HG03066 (cell line): ENCODE results near the gene MRC1.

ENCODE experiments used
- ATAC-seq: cut with Tn5 transposase; IDR thresholded peaks from one replicate; pipeline ENCODE4 v1.9.1; 2021; ENCODE audit warnings: low read depth; ENCODE audit not compliant: unreplicated experiment

The MRC1 gene

DNA sequence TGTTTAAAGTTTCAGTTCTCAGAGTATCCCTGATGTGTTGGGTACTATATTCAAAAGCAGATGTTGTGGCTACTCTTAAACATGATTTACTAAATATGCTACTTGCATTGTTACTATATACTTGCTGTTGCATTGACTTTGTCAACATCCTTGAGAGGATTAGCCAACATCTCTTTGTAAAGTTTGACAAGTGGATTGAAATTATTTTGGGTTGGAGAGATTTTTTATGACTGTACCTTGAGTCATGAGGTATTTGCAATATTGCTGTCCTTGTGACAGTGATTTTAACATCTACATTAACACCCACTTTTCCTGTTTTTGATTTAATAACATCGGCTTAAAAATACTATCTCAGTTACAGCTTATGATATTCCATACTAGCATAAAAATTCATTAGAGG is 31.9 kb downstream of the MRC1 start:
- ATAC-seq, result no peak

DNA sequence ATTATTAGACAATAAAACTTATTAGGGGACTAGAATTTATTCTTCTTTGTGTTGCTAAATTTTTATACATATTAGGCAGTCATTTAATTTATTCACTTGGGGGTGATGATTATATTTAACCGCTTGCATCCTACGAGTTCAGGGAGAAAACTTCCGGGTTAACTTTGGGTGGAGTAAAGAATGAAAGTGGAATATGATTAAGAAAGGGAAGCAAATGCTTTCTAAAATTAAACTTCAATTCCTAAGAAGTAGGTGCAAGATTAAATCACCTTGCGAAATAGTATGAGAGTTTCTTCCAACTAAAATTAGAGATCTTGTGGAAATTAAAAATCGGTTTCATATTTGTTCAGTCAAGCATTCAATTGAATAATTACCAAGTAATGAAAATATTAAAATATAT is 33.5 kb downstream of the MRC1 start:
- ATAC-seq, result no peak

DNA sequence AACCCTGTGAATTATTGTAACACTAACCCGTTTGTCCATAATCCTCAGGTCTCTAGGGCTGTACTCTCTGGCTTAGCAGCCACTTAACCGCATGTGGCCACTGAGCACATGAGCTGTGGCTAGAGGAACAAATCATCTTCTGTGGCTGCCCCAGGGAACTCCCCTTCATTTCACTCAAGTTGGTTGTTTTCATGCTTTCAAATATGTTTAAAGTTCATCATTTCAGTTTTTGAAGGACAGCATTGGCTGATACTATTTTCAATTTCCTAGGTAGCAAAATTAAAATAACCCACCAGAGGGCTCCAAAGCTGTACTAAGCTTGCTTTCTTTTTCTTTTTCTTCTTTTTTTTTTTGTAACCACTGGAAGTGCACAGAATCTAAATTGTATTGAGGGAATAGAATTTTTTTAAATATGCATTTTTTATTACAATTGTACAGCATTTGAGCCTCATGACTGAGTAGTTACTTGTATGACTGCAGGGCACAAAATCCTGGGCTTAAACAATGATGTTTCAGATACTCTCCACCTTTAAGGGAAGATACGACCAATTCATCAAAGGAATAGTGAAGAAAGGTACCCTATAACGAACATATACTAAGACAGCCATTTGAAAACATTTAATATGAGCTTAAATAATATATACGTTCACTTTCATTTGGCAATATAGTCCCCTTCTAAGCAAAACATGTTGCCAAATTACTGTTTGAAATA is 38.6 kb downstream of the MRC1 start:
- ATAC-seq, result no peak

DNA sequence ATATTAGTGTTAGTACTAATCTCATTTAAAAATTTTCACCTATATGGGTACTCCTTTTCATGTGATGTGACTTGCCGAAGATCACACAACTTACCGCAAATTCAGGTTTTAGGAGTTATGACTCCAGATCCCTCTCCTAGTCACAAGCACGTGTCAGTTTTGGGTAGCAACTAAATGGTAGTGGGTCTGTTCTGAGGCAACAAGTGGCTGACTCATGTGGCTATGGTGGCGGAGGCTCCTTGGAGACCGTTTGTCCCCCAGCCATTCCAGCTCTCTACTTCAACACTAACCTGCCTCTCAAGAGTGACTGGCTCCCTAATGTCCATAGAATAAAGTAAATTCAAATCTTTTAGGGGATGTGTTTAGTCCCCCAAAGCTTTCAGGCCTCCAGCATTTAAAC is 39.5 kb downstream of the MRC1 start:
- ATAC-seq, result no peak

DNA sequence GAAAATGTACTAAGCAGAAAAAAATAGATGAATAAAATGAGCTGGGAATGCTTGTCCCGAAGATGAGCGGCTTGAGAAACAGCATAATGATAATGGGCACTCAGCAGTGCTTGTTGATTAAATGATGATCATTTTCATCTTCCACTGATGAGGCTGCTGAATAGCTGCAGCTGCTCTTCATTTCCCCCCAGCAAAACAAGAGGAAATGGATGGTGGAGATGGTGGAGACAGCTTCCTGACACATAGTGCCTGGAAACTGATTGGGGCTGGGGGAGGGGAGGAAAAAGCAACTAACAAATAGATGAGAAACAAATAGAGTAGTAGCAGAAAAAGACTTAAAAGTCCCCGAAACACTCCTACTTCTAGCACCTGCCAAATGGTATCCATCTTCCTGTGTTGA is 41.4 kb downstream of the MRC1 start:
- ATAC-seq, result no peak

DNA sequence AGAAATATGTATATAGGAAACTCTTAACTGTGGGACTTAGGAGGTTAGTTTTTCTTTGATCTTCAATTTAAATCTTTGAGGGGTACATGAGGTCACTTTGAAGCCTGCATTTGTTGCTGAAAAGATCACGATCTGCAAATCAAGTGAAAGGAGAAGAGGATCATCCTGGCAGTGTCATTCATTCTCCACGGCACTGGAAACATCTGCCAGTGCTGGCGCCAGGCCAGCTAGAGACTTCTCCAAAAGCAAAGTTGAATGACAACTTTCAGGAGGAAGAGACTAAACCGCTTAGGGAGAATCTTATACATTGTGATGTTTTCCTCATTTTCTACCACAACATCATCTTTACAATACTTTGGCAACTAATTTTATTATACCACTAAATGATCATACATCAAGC is 42.5 kb downstream of the MRC1 start:
- ATAC-seq, result no peak

DNA sequence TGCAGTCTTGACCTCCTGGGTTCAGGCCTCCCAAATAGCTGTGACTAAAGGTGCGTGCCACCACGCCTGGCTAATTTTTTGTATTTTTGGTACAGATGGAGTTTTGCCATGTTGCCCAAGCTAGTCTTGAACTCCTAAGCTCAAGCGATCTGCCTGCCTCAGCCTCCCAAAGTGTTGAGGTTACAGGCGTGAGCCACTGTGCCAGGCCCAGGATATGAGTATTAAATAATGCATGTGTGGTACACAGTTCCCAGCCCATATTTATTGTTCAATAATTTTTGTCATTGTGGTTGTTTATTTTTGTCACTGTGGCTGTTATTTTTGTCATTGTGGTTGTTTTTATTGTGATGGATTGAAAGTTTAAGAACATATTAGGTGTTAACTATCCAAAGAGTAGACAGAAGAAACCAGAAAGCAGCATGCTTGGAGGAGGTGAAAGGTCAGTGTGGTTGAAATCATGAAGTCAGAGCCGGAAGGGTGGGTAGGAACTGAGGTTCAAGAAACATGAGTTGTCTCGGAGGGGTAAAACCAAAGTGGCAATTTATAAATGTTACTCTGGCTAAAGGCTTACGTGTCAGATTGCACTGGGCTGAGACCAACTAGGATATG is 45.0 kb downstream of the MRC1 start:
- peak; percentile 49 for ATAC-seq

DNA sequence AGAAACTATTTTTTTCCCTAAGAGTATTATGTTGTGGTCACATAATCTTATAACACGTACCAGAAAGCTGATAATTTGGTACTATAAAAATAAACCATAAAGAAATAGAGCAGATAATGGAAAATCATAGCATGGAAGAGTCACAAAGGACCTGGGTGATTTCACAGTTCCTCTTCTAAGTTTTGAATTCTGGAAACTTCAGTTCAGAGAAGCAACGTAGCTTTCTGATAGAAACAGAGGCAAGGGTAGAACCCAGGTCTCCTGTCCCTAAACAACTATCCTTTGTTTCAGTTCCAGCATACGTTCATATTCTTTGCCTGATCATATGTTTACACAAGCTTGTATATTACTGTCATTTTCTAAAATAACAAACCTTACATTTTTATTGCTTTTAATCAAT is 47.9 kb downstream of the MRC1 start:
- ATAC-seq, result no peak

DNA sequence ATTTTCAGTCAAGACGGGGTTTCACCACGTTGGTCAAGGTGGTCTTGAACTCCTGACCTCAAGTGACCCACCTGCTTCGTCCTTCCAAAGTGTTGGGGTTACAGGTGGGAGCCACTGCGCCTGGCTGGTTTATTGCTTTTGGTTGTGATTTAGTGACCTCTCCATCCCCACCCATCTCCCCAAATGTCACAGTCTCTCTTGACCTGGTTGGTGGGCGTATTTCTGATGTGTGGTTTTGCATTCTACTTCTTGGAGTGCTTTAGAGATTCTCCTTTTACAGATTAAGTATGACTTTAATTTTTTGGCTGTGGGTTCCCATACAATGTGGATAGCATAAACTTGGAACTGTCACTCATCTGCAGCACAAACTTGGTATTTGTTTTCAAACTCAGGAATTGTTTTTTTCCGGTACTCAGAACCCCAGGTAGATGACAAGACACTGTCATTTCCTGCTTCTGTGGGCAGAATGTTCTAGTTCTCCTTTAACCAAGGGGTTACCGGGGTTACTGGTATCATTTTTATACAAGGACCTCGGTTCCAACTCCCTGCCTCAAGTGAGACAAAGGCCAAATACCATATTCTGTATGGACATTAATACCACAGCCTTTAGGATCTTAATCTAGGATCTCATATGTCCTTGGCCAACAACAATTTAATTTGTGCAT is 50.5 kb downstream of the MRC1 start:
- no peak for ATAC-seq

DNA sequence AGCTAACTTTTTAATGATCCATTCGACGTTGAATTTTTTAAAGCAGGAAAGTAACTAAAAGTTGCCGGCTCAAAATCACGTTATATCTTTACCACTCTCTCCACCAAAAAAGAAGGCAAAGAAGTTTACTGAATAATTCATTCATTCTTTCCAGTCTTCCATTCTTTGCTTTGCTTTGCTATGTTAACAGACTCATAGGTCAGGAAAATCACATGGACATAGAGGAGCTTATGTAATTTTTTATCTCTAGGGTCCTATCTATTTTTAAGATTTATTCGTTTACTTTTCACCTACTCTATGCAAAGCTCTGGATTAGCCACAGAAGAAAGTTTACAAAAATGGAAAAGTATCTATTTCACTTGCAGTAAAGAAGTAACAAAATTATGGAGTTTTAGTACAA is 52.6 kb downstream of the MRC1 start:
- no peak for ATAC-seq

DNA sequence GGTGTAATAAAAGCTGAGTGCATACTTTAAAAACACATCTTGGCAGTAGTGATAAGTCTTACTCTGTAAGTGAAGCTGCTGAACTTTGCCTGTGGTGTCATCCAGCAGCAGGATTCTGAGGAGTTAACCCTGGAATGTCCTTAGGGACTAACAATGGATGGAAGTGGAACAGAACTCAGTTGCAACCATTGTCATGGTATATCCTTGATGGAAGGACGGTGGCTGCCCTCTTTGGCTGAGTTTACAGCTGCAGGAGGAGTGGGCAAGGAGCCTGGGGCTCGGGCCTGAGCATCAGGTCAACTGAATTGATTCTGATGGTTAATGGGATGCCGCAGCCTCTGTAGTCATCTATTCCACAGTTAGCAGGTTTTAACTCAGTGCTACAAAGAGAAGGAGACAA is 56.2 kb downstream of the MRC1 start:
- no peak for ATAC-seq

DNA sequence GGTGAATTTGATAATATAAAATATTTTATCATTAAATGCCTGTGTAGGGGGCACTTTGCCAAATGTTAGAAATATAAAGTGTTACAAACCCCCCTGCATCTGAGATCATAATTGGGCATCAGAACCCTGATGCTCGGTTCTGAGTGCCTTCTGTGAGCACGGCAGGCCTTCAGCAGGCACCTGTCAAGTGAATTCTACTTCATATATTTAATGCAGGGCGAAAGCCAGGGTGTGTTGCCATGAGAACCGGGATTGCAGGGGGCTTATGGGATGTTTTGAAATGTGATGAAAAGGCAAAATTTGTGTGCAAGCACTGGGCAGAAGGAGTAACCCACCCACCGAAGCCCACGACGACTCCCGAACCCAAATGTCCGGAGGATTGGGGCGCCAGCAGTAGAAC is 57.2 kb downstream of the MRC1 start:
- ATAC-seq, result no peak

DNA sequence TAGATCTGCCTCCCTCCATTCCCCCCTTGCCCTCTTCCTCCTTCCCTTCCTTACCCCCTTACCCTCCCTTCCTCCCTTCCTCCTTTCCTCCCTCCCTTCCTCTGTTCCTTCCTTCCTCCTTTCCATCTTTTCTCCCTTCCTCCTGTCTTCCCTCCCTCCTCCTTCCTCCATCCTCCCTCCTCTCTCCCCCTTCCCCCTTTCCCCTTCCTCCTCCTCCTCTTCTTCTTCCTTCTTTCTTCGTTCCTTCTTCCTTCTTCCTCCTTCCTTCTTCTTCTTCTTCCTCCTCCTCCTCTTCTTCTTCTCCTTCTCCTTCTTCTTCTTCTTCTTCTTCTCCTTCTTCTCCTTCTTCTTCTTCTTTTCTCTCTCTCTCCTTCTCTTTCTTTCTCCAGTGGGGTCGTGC is 57.9 kb downstream of the MRC1 start:
- no peak for ATAC-seq

DNA sequence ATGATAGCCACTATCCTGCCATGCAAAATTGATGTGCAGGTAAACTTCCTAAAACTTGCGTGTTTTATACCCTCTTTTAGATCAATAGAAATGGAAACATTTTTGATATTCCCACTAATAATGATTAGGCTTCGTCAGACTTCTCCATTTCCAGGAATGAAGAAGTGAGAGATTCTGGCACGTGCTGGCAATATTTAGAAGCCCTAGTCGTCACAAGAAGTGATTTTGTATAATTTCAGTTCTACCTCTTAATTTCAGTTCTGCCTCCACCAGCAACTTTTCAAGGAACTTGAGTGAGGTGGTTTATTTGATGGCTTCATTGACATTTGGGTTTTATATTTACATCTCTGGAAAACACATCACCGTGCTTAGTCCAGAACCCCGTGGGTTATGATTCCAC is 61.9 kb downstream of the MRC1 start:
- ATAC-seq, result no peak

DNA sequence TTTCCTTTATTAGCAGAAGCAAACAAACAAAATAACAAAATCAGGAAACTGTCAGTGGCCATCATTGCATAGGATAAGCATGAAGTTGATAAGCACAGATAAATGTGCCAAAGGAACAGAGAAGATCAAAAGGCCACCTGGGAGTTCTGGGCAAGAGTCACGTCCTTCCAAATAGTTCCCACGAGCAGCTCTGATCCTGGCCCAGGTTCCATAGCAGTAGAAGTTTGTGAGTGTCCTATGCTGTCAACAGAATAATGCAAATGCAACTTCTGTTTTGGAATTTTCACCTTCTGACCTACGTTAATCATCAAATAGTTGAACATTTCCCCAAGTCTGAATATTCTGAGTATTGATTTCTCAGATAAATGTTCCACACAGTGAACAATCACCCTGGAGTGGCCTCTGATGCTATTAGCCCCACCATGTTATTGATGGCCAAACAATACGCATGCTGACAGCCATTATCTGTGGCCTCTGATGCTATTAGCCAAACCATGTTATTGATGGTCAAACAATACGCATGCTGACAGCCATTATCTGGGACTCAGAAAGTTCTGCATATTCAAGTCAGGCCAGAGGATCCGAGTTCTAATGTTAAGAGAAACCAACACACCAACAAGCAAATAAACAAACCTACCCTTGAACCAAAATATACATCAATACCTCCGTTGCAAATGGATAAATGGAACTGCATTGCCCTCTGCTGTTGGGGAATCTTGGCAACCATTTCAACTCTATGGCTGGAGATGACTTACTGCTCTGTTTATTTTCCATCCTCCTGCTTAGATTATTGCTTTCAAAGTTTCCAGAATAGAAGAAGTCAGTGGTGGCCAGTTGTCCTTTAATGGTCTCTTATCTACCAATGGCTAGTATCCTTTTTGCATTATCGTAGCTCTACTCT is 63.3 kb downstream of the MRC1 start:
- no peak for ATAC-seq

DNA sequence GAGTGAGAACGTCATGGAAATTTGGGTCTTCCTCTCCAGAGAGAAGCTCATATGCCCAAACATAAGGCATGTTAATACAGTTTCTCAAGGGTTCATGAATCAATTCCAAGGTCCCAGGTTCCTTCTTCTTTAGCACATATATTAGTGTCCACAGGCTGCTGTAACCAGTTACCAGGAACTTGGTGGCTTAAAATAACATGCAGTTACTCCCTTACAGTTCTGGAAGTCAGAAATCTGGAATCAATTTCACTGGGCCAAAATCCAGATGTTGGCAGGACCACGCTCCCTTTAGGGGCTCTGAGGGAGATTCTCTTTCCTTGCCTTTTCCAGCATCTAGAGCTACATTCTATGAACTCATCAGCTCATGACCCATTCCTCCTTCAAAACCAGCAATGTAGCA is 64.8 kb downstream of the MRC1 start:
- no peak for ATAC-seq

DNA sequence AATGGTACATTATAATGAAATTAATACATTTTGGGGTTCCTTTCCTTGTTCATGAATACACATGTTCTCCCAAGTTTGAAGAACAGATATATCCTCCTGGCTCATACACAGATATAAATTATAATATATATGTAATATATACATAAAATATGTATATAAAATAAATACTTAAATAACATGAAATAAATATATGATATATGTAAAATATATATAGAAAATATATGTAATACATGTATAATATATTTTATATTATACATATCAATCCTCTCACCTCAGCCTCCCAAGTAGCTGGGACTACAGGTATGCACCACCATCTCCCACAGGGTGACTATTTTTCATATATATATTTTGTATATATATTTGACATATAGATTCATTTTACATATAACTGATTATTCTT is 68.0 kb downstream of the MRC1 start:
- ATAC-seq, result no peak

DNA sequence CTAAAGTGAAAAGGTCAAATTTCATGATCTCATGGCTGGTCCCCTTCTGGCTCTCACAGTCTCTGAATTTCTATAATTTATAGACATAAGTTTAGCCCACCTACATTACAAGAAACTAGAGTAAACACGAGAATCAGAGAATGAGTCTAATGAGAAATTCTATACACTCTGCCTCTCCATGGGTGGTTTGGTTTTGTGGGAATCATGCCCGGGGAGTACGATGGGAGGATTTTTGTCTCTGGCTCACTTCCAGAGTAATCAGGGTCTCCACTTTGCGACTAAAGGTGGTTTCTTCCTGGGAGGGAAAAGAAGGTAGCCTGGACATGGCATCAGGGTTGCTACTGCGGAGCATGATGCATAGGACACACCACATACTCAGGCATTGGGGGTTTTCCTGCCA is 69.7 kb downstream of the MRC1 start:
- ATAC-seq, result no peak

DNA sequence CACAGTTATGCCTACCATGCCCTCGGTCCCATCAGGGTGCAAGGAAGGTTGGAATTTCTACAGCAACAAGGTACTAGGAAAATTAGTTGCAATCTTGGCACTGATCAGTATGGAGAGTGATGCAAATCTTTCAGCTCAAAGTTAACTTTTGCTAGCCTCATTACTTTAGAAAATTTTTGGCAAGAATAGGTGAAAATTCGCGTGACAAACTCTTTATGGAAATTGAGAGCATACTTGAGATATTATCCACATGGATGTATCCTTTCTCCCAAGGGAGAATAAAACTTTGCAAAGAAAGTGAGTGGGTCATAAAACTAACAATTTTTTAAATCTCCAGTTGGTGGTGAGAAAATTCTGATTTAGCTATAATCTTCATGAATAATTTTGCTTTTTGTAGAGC is 71.5 kb downstream of the MRC1 start:
- ATAC-seq, result no peak

DNA sequence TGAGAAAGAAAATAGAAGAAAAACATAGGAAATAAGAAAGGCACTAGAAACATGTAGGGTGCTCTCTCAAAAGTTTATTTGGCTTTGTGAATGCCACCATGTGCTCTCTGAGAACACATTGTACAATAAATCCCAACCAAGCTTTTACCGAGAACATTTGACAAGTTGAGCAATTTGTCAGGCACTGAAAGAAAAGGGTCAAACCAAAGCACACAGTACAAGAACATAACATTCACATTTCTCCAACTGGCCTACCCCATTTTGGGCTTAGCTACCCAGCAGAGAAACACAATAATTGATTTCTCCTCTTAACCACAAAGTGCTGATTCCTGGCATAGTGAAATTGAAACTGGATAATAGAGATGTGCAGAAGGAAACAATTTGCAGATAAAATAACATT is 73.4 kb downstream of the MRC1 start:
- no peak for ATAC-seq

DNA sequence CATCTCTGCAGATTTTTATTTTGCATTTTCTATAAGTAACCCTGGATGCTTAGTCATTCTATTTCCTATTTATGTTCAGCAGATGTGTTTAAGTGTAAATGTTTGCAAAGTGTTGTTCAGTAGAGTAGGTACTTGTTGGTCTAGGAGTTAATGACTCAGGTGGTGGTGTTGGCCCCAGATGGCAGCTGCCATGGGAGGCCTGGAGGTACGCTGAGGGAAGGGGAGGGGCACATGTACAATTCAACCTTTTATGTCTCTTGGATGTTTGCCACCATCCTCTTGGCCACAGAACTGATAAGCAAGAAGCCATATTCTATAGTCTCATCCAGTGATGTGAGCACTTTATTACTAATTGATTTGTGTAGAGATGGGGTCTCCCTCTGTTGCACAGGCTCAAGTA is 74.5 kb downstream of the MRC1 start:
- no peak for ATAC-seq
